Parathyroid adenoma (tissue), 2 donors: ENCODE measurements around the gene MAP3K6.

Experiments used
- H2AFZ ChIP-seq: fragments of 300-600 bp; sonication (generic); one replicate; pipeline ENCODE4 v1.7.0; 2017; ENCODE audit warnings: antibody characterized with exemption, mild to moderate bottlenecking
- H3K27ac ChIP-seq: fragments of 300-600 bp; sonication (generic); one replicate; pipeline ENCODE4 v1.7.0; 2017
- H3K27me3 ChIP-seq: fragments of 300-600 bp; sonication (generic); one replicate; pipeline ENCODE4 v1.7.0; 2017; ENCODE audit warnings: low read length; ENCODE audit not compliant: control insufficient read depth, insufficient read depth
- H3K36me3 ChIP-seq: fragments of 300-600 bp; sonication (generic); one replicate; pipeline ENCODE4 v1.7.0; 2017; ENCODE audit warnings: low read length; ENCODE audit not compliant: control insufficient read depth, insufficient read depth
- H3K4me1 ChIP-seq: fragments of 300-600 bp; sonication (generic); one replicate; pipeline ENCODE4 v1.7.0; 2017; ENCODE audit warnings: control low read depth
- H3K4me2 ChIP-seq: fragments of 300-600 bp; sonication (generic); one replicate; pipeline ENCODE4 v1.7.0; 2017; ENCODE audit warnings: low read length
- H3K4me3 ChIP-seq: fragments of 300-600 bp; sonication (generic); one replicate; pipeline ENCODE4 v1.7.0; 2017; ENCODE audit warnings: low read depth, low read length
- H3K79me2 ChIP-seq: fragments of 300-600 bp; sonication (generic); one replicate; pipeline ENCODE4 v1.7.0; 2017; ENCODE audit warnings: control low read depth
- H3K9ac ChIP-seq: fragments of 300-600 bp; sonication (generic); one replicate; pipeline ENCODE4 v1.7.0; 2017; ENCODE audit warnings: mild to moderate bottlenecking
- H3K9me3 ChIP-seq: fragments of 300-600 bp; sonication (generic); one replicate; pipeline ENCODE4 v1.7.0; 2017; ENCODE audit warnings: low read length; ENCODE audit not compliant: control insufficient read depth
- CTCF ChIP-seq: fragments of 300-600 bp; sonication (generic); IDR thresholded peaks from one replicate; pipeline ENCODE4 v1.7.0; 2017; ENCODE audit warnings: antibody characterized with exemption, mild to moderate bottlenecking
- donor health status: primary hyperparathyroidism.

MAP3K6 gene

DNA sequence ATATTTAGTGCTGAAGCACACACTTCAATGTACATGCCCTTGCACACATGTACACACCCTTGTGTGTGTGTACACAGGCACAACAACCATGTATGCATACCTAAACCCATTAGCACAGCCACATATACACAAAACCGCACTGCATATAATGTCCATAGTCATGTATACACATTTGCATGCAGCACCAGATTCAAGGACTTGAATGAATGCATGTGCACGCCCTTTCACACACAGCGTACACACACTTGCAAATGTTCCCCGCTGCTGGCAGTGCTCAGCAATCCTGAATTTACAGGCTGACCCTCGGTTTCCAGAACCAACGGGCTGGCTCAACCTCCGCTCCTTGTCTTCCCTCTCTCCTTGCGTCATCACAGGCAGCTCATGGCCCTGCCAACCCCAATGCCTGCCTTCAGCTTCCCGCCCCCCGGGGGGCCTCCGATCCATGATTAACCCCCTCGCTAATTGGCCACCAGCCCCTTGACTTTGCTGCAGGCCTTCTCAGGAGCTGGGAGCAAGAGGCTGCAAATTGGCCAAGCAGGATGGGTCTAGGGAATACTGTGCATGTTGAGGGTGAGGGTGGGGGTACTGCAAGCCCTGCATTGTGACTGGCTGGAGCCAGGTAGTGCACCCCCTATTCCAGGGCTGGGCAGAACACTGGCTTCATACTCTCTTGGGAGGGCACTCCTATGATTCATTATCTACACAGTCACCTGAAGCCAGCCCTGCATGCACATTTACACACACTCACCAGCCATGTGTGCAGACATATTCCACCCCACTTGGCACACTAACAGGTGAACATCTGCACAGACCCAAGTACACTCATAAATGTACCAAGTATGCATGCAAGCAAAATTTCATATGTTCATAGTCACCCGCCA lies 33.6 kb upstream of the MAP3K6 start:
- no peaks in the 10 kb centered on the region for H3K27me3 ChIP-seq
- H3K4me2 ChIP-seq, result no peak overlapping the region
- no peaks in the 10 kb centered on the region for H3K79me2 ChIP-seq
- H2AFZ ChIP-seq, result no peak overlapping the region
- H3K36me3 ChIP-seq, result no peaks in the 10 kb centered on the region
- no peak for TF ChIP-seq CTCF
- no peaks in the 10 kb centered on the region for H3K9me3 ChIP-seq
- H3K27ac ChIP-seq, result no peak overlapping the region
- H3K9ac ChIP-seq, result no peak overlapping the region
- H3K4me1 ChIP-seq, result peaks cover 4% of the 10 kb centered on the region
- H3K4me3 ChIP-seq, result no peak overlapping the region

- H3K4me1 ChIP-seq, result peaks cover 4% of the 10 kb centered on the region
- H3K9me3 ChIP-seq, result no peaks in the 10 kb centered on the region
- no peak overlapping the region for H3K9ac ChIP-seq
- no peaks in the 10 kb centered on the region for H3K27me3 ChIP-seq
- no peak overlapping the region for H2AFZ ChIP-seq
- H3K27ac ChIP-seq, result no peak overlapping the region
- H3K4me2 ChIP-seq, result no peak overlapping the region
- no peaks in the 10 kb centered on the region for H3K36me3 ChIP-seq
- no peak for TF ChIP-seq CTCF
- H3K4me3 ChIP-seq, result no peak overlapping the region
- H3K79me2 ChIP-seq, result no peaks in the 10 kb centered on the region
Observed at GRCh38 chr1:27399251-27400025, 32.7 kb upstream of the MAP3K6 start.

GRCh38 chr1:27398405-27399149 lies 31.8 kb upstream of the MAP3K6 start:
- no peaks in the 10 kb centered on the region for H3K36me3 ChIP-seq
- no peak overlapping the region for H3K27ac ChIP-seq
- no peaks in the 10 kb centered on the region for H3K79me2 ChIP-seq
- peaks cover 4% of the 10 kb centered on the region for H3K4me1 ChIP-seq
- H2AFZ ChIP-seq, result no peak overlapping the region
- H3K9ac ChIP-seq, result no peak overlapping the region
- H3K4me3 ChIP-seq, result no peak overlapping the region
- no peak overlapping the region for H3K4me2 ChIP-seq
- H3K9me3 ChIP-seq, result no peaks in the 10 kb centered on the region
- no peak for TF ChIP-seq CTCF
- no peaks in the 10 kb centered on the region for H3K27me3 ChIP-seq

- H3K27ac ChIP-seq, result no peak overlapping the region
- H3K36me3 ChIP-seq, result no peaks in the 10 kb centered on the region
- no peaks in the 10 kb centered on the region for H3K9me3 ChIP-seq
- H3K4me2 ChIP-seq, result no peak overlapping the region
- H3K4me1 ChIP-seq, result peaks cover under 1% of the 10 kb centered on the region
- H3K79me2 ChIP-seq, result no peaks in the 10 kb centered on the region
- no peak overlapping the region for H3K9ac ChIP-seq
- H3K4me3 ChIP-seq, result no peak overlapping the region
- H3K27me3 ChIP-seq, result no peaks in the 10 kb centered on the region
- no peak for TF ChIP-seq CTCF
- no peak overlapping the region for H2AFZ ChIP-seq
Observed at GRCh38 chr1:27397749-27398148, 31.0 kb upstream of the MAP3K6 start.
